Measurements from ENCODE around the gene ECD. TPM values are rescaled to one million over a fixed set of nuclear protein-coding genes. Genes with fewer than 3 reads are reported as not detected.

The ECD gene
- total RNA-seq (2014; rRNA removed; shearing (Covaris generic)), result 39.2 and 47.4 TPM in 2 replicates

GRCh38 chr10:73167783-73168464 is at the start of gene ECD, which contains the start of gene FAM149B1:
ECD (minus strand) TSS chr10:73168008; CDS start chr10:73163937, 4,071 bp downstream.
FAM149B1 (plus strand) TSS chr10:73168119; CDS start chr10:73168340, 221 bp downstream.
- Histone ChIP-seq H3K36me3 (peaks cover 25% of the 10 kb centered on the region), H3K27ac (peak within 1 kb of the TSS; percentile 83), H3K27me3 (replicated peaks) (no peaks in the 10 kb centered on the region), H3K4me1 (replicated peaks) (peaks cover 4% of the 10 kb centered on the region; the same call in 1 of the 2 replicates), H3K9me3 (replicated peaks) (no peaks in the 10 kb centered on the region; the same call in 1 of the 2 replicates), H3K4me3 (peak within 1 kb of the TSS; percentile 74)
- DNase-seq (ENCODE audit: low read depth in 1 of 2, low spot score in 2 of 2), result peak; percentile 91 to 95

DNA sequence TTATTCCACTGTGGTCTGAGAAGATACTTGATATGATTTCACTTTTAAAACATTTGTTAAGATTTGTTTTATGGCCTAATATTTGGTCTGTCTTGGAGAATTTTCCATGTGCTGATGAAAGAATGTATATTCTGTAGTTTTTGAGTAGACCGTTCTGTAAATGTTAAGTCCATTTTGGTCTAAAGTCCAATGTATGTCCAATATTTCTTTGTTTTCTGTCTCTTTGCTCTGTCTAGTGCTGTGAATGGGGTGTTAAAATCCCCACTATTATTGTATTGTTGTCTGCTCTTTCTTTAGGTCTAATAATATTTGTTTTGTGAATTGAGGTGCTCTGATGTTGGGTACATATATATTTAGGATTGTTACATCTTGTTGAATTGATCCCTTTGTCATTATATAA is 47.9 kb upstream of the ECD start:
- no peak overlapping the region for H3K4me3 ChIP-seq
- no peak overlapping the region for H3K27ac ChIP-seq
- no peaks in the 10 kb centered on the region for H3K27me3 ChIP-seq (replicated peaks)
- peaks cover 17% of the 10 kb centered on the region for H3K36me3 ChIP-seq
- no peaks in the 10 kb centered on the region for H3K9me3 ChIP-seq (replicated peaks)
- no peak for DNase-seq (ENCODE audit: low read depth in 1 of 2, low spot score in 2 of 2)
- H3K4me1 ChIP-seq (replicated peaks), result no peaks in the 10 kb centered on the region

DNA sequence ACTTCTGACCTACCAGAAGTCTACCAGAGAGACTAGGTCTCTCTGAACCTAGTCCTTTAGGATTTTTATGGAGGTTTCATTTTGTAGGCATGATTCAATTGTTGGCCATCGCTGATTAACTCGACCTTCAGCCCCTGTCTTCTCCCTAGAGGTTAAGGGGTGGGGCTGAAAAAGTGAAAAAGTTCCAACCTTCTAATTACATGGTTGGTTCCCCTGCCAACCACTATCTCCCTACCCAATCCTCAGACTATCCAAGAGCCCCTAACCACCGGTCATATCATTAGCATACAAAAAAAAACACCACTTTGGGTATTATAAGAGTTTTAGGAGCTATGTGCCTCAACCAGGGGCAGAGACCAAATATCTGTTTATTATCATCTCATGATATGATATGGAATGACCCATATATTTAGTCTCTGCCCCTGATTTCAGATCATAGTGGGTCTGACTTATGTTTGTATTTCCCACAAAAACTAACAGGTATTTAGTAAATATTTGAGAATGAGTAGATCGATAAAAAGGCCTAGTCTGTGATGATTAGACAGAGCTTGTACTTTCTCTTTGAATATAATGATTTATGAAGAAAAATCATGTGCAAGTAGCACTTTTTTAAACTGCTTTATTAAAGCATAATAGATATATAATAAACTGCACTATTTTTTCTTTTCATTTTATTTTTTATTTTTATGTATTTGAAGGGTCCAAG is 43.5 kb upstream of the ECD start:
- Histone ChIP-seq H3K4me3 (no peak overlapping the region), H3K36me3 (peaks cover 4% of the 10 kb centered on the region; the same call in 1 of the 2 replicates), H3K4me1 (replicated peaks) (no peaks in the 10 kb centered on the region), H3K9me3 (replicated peaks) (peaks cover 4% of the 10 kb centered on the region; the same call in 1 of the 2 replicates), H3K27me3 (replicated peaks) (no peaks in the 10 kb centered on the region), H3K27ac (no peak overlapping the region)
- DNase-seq (ENCODE audit: low read depth in 1 of 2, low spot score in 2 of 2), result no peak

GRCh38 chr10:73210395-73211105 is 42.7 kb upstream of the ECD start:
- Histone ChIP-seq H3K27ac (no peak overlapping the region), H3K4me3 (no peak overlapping the region), H3K4me1 (replicated peaks) (no peaks in the 10 kb centered on the region), H3K9me3 (replicated peaks) (peaks cover 6% of the 10 kb centered on the region; the same call in 1 of the 2 replicates), H3K27me3 (replicated peaks) (no peaks in the 10 kb centered on the region), H3K36me3 (peaks cover 4% of the 10 kb centered on the region; the same call in 1 of the 2 replicates)
- DNase-seq (ENCODE audit: low read depth in 1 of 2, low spot score in 2 of 2), result no peak

DNA sequence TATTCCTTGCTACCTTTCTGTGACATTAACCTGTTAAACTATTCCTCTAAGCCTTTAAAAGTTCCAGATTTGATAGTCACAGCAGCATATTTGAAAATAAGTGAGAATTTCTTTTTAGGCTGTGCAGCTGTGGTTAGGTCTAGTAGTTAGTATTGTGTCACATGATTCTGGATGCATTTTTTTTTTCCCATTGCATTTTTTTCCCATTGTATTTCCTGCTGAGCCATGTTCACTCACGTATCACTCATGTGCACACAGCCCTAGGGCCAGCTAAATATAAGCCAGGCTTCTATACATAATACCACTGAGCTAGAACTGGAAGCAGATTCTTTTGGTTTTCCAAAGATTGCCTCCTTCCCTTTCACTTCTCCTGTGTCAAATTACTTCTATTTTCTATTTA is 41.9 kb upstream of the ECD start:
- no peak for DNase-seq (ENCODE audit: low read depth in 1 of 2, low spot score in 2 of 2)

DNA sequence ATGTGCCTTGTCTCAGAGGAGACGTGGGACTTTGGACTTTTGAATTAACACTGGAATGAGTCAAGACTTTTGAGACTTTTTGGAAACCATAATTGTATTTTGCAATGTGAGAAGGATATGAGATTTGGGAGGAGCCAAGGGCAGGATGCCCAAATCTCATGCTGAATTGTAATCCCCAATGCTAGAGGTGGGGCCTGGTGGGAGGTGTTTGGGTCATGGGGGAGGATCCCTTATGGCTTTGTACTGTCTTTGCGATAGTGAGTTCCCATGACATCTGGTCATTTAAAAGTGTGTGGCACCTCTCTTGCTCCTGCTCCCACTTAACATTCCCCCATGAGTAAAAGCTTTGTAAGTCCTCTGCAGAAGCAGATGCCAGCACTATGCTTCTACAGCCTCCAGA is 40.1 kb upstream of the ECD start:
- Histone ChIP-seq H3K4me1 (replicated peaks) (no peaks in the 10 kb centered on the region), H3K36me3 (peaks cover 4% of the 10 kb centered on the region; the same call in 1 of the 2 replicates), H3K27me3 (replicated peaks) (no peaks in the 10 kb centered on the region), H3K9me3 (replicated peaks) (peaks cover 6% of the 10 kb centered on the region; the same call in 1 of the 2 replicates), H3K27ac (no peak overlapping the region), H3K4me3 (no peak overlapping the region)
- DNase-seq (ENCODE audit: low read depth in 1 of 2, low spot score in 2 of 2), result no peak

More for the DNA sequence above, 41.9 kb upstream of the ECD start:
- Histone ChIP-seq H3K4me3 (no peak overlapping the region), H3K9me3 (replicated peaks) (peaks cover 6% of the 10 kb centered on the region; the same call in 1 of the 2 replicates), H3K36me3 (peaks cover 4% of the 10 kb centered on the region; the same call in 1 of the 2 replicates), H3K4me1 (replicated peaks) (no peaks in the 10 kb centered on the region), H3K27ac (no peak overlapping the region), H3K27me3 (replicated peaks) (no peaks in the 10 kb centered on the region)

DNA sequence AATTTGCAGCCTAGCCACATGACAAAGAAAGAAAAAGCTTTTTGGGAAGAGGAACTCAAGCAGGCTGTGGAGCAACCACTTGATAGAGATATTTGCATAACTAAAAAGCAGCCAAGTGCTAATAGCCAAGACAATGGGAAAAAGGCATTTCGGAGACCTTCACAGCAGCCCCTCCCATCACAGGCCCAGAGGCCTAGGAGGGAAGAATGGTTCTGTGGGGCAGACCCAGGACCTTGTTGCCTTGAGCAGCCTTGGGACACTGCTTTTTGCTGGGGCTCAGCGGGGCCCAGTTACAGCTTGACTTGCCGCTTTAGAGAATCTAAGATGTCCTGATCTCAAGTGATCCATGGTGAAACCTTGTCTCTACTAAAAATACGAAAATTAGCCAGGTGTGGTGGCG is 38.6 kb upstream of the ECD start:
- Histone ChIP-seq H3K27ac (no peak overlapping the region), H3K27me3 (replicated peaks) (no peaks in the 10 kb centered on the region), H3K36me3 (peaks cover 4% of the 10 kb centered on the region; the same call in 1 of the 2 replicates), H3K9me3 (replicated peaks) (peaks cover 6% of the 10 kb centered on the region; the same call in 1 of the 2 replicates), H3K4me1 (replicated peaks) (no peaks in the 10 kb centered on the region), H3K4me3 (no peak overlapping the region)
- DNase-seq (ENCODE audit: low read depth in 1 of 2, low spot score in 2 of 2), result no peak

- no peaks in the 10 kb centered on the region for H3K4me1 ChIP-seq (replicated peaks)
- no peak overlapping the region for H3K27ac ChIP-seq
- no peak overlapping the region for H3K4me3 ChIP-seq
- no peak for DNase-seq (ENCODE audit: low read depth in 1 of 2, low spot score in 2 of 2)
- H3K9me3 ChIP-seq (replicated peaks), result peaks cover 6% of the 10 kb centered on the region; the same call in 1 of the 2 replicates
- H3K27me3 ChIP-seq (replicated peaks), result no peaks in the 10 kb centered on the region
- H3K36me3 ChIP-seq, result peaks cover 2% of the 10 kb centered on the region; the same call in 1 of the 2 replicates
Observed at GRCh38 chr10:73205890-73206289, 38.1 kb upstream of the ECD start.

DNA sequence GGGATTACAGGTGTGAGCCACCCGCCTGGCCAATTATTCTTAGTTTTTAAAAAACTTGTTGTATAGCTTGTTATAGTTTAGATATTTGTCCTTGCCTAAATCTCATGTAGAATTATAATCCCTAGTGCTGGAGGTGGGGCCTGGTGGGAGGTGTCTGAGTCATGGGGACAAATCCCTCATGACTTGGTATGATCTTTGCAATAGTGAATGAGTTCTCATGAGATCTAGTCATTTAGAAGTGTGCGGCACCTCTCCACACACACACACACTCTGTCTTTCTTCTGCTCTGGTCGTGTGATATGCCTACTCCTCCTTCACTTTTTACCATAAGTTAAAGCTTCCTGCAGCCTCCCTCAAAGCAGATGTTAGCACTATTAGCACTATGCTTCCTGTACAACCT is 37.3 kb upstream of the ECD start:
- Histone ChIP-seq H3K36me3 (no peaks in the 10 kb centered on the region), H3K9me3 (replicated peaks) (peaks cover 6% of the 10 kb centered on the region; the same call in 1 of the 2 replicates), H3K27ac (no peak overlapping the region), H3K4me1 (replicated peaks) (no peaks in the 10 kb centered on the region), H3K4me3 (no peak overlapping the region), H3K27me3 (replicated peaks) (no peaks in the 10 kb centered on the region)
- no peak for DNase-seq (ENCODE audit: low read depth in 1 of 2, low spot score in 2 of 2)

- no peak for DNase-seq (ENCODE audit: low read depth in 1 of 2, low spot score in 2 of 2)
- Histone ChIP-seq H3K27me3 (replicated peaks) (no peaks in the 10 kb centered on the region), H3K4me3 (no peak overlapping the region), H3K27ac (no peak overlapping the region), H3K36me3 (0 out of 2 replicates have a peak, but pooled peaks cover 2% of the 10 kb centered on the region), H3K9me3 (replicated peaks) (no peaks in the 10 kb centered on the region), H3K4me1 (replicated peaks) (no peaks in the 10 kb centered on the region)
Observed at GRCh38 chr10:73190188-73190587, 22.4 kb upstream of the ECD start.

DNA sequence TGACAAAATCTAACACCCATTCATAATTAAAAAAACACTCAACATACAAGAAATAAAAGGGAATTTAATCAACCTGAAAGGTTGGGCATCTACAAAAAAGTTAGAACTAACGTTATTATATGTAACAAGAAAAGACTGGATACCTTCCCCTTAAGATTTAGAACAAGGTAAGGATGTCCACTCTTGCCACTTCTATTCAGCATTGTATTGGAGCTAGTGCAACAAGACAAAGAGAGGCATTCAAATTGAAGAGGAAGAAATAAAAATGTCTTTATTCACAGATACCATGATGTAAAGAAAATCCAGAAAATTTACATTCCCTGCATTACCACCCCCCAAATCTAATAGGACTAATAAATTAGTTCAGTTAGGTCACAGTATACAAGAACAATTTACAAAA is 18.5 kb upstream of the ECD start:
- DNase-seq (ENCODE audit: low read depth in 1 of 2, low spot score in 2 of 2), result no peak
- no peaks in the 10 kb centered on the region for H3K9me3 ChIP-seq (replicated peaks)
- no peak overlapping the region for H3K4me3 ChIP-seq
- no peaks in the 10 kb centered on the region for H3K4me1 ChIP-seq (replicated peaks)
- peaks cover 12% of the 10 kb centered on the region for H3K36me3 ChIP-seq
- no peaks in the 10 kb centered on the region for H3K27me3 ChIP-seq (replicated peaks)
- H3K27ac ChIP-seq, result no peak overlapping the region

GRCh38 chr10:73183667-73184281 is 16.0 kb upstream of the ECD start:
- no peaks in the 10 kb centered on the region for H3K27me3 ChIP-seq (replicated peaks)
- H3K4me1 ChIP-seq (replicated peaks), result no peaks in the 10 kb centered on the region
- H3K9me3 ChIP-seq (replicated peaks), result no peaks in the 10 kb centered on the region
- no peak for DNase-seq (ENCODE audit: low read depth in 1 of 2, low spot score in 2 of 2)
- peaks cover 13% of the 10 kb centered on the region for H3K36me3 ChIP-seq
- no peak overlapping the region for H3K4me3 ChIP-seq
- no peak overlapping the region for H3K27ac ChIP-seq

GRCh38 chr10:73182568-73182967 is 14.8 kb upstream of the ECD start:
- Histone ChIP-seq H3K4me3 (no peak overlapping the region), H3K27ac (no peak overlapping the region), H3K4me1 (replicated peaks) (no peaks in the 10 kb centered on the region), H3K9me3 (replicated peaks) (no peaks in the 10 kb centered on the region), H3K27me3 (replicated peaks) (no peaks in the 10 kb centered on the region), H3K36me3 (peaks cover 15% of the 10 kb centered on the region)
- no peak for DNase-seq (ENCODE audit: low read depth in 1 of 2, low spot score in 2 of 2)

All from SJSA1 (cell line).